Liver (tissue), 9 donors: ENCODE measurements around the gene WNT5A. TPM values are rescaled to one million over a fixed set of nuclear protein-coding genes. Genes with fewer than 3 reads are reported as not detected.
"Not testable (repeated sequence)": the region's sequence is repeated elsewhere in the genome, so short reads cannot be mapped to it uniquely, and the experiment has no call there.

ENCODE experiments used
- DNase-seq: peaks from one replicate; pipeline ENCODE4 v3.0.0-alpha.2; 2017; ENCODE audit warnings: low spot score
- H3K27ac ChIP-seq, 2 donors: one replicate each; pipeline ENCODE4 v1.7.0; 2013; ENCODE audit warnings: inconsistent platforms in 2 of 2, low read length in 2 of 2, control low read depth in 1 of 2, low read depth in 1 of 2, mild to moderate bottlenecking in 1 of 2
- H3K27me3 ChIP-seq, 4 donors: one replicate each; pipeline versions ENCODE4 v1.6.1 to v1.7.0; 2013; ENCODE audit warnings: low read length in 3 of 4, inconsistent platforms in 1 of 4, mild to moderate bottlenecking in 1 of 4, moderate library complexity in 1 of 4; ENCODE audit not compliant: control insufficient read depth in 4 of 4, insufficient read depth in 4 of 4
- H3K36me3 ChIP-seq, 4 donors: one replicate each; pipeline versions ENCODE4 v1.6.1 to v1.7.0; 2013; ENCODE audit warnings: low read length in 3 of 4, mild to moderate bottlenecking in 3 of 4, low read depth in 1 of 4, moderate library complexity in 1 of 4; ENCODE audit not compliant: control insufficient read depth in 4 of 4, insufficient read depth in 3 of 4
- H3K4me1 ChIP-seq, 4 donors: one replicate each; pipeline versions ENCODE4 v1.6.1 to v1.7.0; 2013; ENCODE audit warnings: low read length in 3 of 4, mild to moderate bottlenecking in 3 of 4, moderate library complexity in 1 of 4; ENCODE audit not compliant: control insufficient read depth in 4 of 4, insufficient read depth in 4 of 4
- H3K4me3 ChIP-seq, 3 donors: one replicate each; pipeline versions ENCODE4 v1.6.1 to v1.7.0; 2013; ENCODE audit warnings: low read length in 3 of 3, control low read depth in 1 of 3, low read depth in 1 of 3, mild to moderate bottlenecking in 1 of 3
- H3K9ac ChIP-seq, 2 donors: one replicate each; pipeline ENCODE4 v1.7.0; 2013; ENCODE audit warnings: low read length in 2 of 2, mild to moderate bottlenecking in 2 of 2, moderate library complexity in 2 of 2, control low read depth in 1 of 2, low read depth in 1 of 2
- H3K9me3 ChIP-seq, 4 donors: one replicate each; pipeline versions ENCODE4 v1.6.1 to v1.7.0; 2013; ENCODE audit warnings: low read length in 3 of 4; ENCODE audit not compliant: control insufficient read depth in 4 of 4
- ATF3 ChIP-seq: IDR thresholded peaks from 2 replicates; pipeline ENCODE4 v1.6.1; 2016; ENCODE audit warnings: antibody characterized with exemption
- CTCF ChIP-seq: fragments of 150-350 bp; IDR thresholded peaks from 2 replicates; pipeline ENCODE4 v1.5.1; 2017; ENCODE audit warnings: improper control_type of control experiment, low read depth, low read length; ENCODE audit not compliant: missing input control
- EGR1 ChIP-seq, 2 donors: IDR thresholded peaks; 2 replicates each; pipeline ENCODE4 v1.6.1; 2016 to 2018; ENCODE audit warnings: antibody characterized with exemption in 2 of 2, low read depth in 2 of 2
- FOXA1 ChIP-seq: IDR thresholded peaks from 2 replicates; pipeline ENCODE4 v1.6.1; 2016; ENCODE audit warnings: antibody characterized with exemption
- FOXA2 ChIP-seq: IDR thresholded peaks from 2 replicates; pipeline ENCODE4 v1.6.1; 2016; ENCODE audit warnings: antibody characterized with exemption
- GABPA ChIP-seq, 2 donors: IDR thresholded peaks in 1 of 2; conservative IDR thresholded peaks in 1 of 2; 2 replicates each; pipeline ENCODE4 v1.6.1; 2016; ENCODE audit warnings: antibody characterized with exemption in 2 of 2, mild to moderate bottlenecking in 1 of 2, moderate library complexity in 1 of 2
- HNF4A ChIP-seq, 2 donors: conservative IDR thresholded peaks; 2 replicates each; pipeline ENCODE4 v1.6.1; 2016; ENCODE audit warnings: antibody characterized with exemption in 2 of 2, mild to moderate bottlenecking in 2 of 2
- HNF4G ChIP-seq: IDR thresholded peaks from 2 replicates; pipeline ENCODE4 v1.6.1; 2016; ENCODE audit warnings: antibody characterized with exemption
- JUND ChIP-seq, 2 donors: IDR thresholded peaks; 2 replicates each; pipeline ENCODE4 v1.6.1; 2016; ENCODE audit warnings: antibody characterized with exemption in 2 of 2
- MAX ChIP-seq: IDR thresholded peaks from 2 replicates; pipeline ENCODE4 v1.6.1; 2016; ENCODE audit warnings: antibody characterized with exemption
- NR2F2 ChIP-seq: IDR thresholded peaks from 2 replicates; pipeline ENCODE4 v1.6.1; 2016; ENCODE audit warnings: antibody characterized with exemption
- RAD21 ChIP-seq, 2 donors: IDR thresholded peaks; 2 replicates each; pipeline ENCODE4 v1.6.1; 2016; ENCODE audit warnings: antibody characterized with exemption in 2 of 2, mild to moderate bottlenecking in 2 of 2
- REST ChIP-seq: IDR thresholded peaks from 2 replicates; pipeline ENCODE4 v1.6.1; 2016; ENCODE audit warnings: antibody characterized with exemption, mild to moderate bottlenecking
- RXRA ChIP-seq, 2 donors: IDR thresholded peaks; 2 replicates each; pipeline ENCODE4 v1.6.1; 2017 to 2018; ENCODE audit warnings: antibody characterized with exemption in 2 of 2, mild to moderate bottlenecking in 1 of 2
- SP1 ChIP-seq: IDR thresholded peaks from 2 replicates; pipeline ENCODE4 v1.6.1; 2018; ENCODE audit warnings: antibody characterized with exemption, mild to moderate bottlenecking
- TAF1 ChIP-seq: conservative IDR thresholded peaks from 2 replicates; pipeline ENCODE4 v1.6.1; 2016; ENCODE audit warnings: antibody characterized with exemption, mild to moderate bottlenecking
- YY1 ChIP-seq: IDR thresholded peaks from 2 replicates; pipeline ENCODE4 v1.6.1; 2016; ENCODE audit warnings: antibody characterized with exemption, mild to moderate bottlenecking
- ZBTB33 ChIP-seq: IDR thresholded peaks from 2 replicates; pipeline ENCODE4 v1.6.1; 2016; ENCODE audit warnings: antibody characterized with exemption
- WGBS: extraction: QIAGEN DNeasy Blood & Tissue Kit; methylation state at CpG from one replicate; pipeline ENCODE4 v1.1.7; 2013; 5-methylcytosine and 5-hydroxymethylcytosine counted together
- polyA plus RNA-seq, 2 donors: library from polyadenylated mRNA; stranded (reverse) in 1 of 2; unstranded in 1 of 2; fragments of 200-250 nt in 1 of 2; fragments of >200 nt in 1 of 2; fragmentation: Nextera tagmentation in 1 of 2; extraction: Ambion mirVana in 1 of 2; gene quantifications; one replicate each; pipeline versions ENCODE4 v1.2.1 to v1.2.3, GENCODE V29; 2013 to 2015
- total RNA-seq, 2 donors: library from RNA; depleted of rRNA; stranded (reverse); fragments of >200 nt; gene quantifications; one replicate each; pipeline ENCODE4 v1.2.3, GENCODE V29; 2014
- donor health status: healthy.
- donor health status: healthy.
- donor health status: healthy.
- donor health status: healthy.
- donor health status: healthy.

The WNT5A gene
- total and polyA plus RNA-seq, 4 donors, result 0.18 to 1.3 (median 0.66) TPM

- H3K4me1 ChIP-seq, result peaks cover 0 to 7% (median 0%) of the 10 kb centered on the region in 4 donors
- no peak for TF ChIP-seq FOXA2
- no peak for TF ChIP-seq HNF4G
- TF ChIP-seq ATF3, result no peak
- no peak for TF ChIP-seq GABPA (IDR thresholded peaks at IDR 0.05 in 1 of 2, conservative IDR thresholded peaks at IDR 0.05 in 1 of 2)
- no peak for TF ChIP-seq CTCF
- no peak for TF ChIP-seq YY1
- no peak for TF ChIP-seq ZBTB33
- no peak for TF ChIP-seq HNF4A (conservative IDR thresholded peaks at IDR 0.05)
- TF ChIP-seq FOXA1, result no peak
- TF ChIP-seq MAX, result no peak
- TF ChIP-seq RXRA (IDR thresholded peaks at IDR 0.05), result no peak
- no peak for TF ChIP-seq NR2F2
- TF ChIP-seq TAF1, result no peak
- no peak for TF ChIP-seq SP1
- TF ChIP-seq JUND (IDR thresholded peaks at IDR 0.05), result no peak
- no peak for TF ChIP-seq EGR1 (IDR thresholded peaks at IDR 0.05; ENCODE audit: low read depth in 2 of 2)
- TF ChIP-seq REST, result no peak
- no peaks in the 10 kb centered on the region for H3K27me3 ChIP-seq
- DNase-seq, result no peak
- no peak overlapping the region for H3K9ac ChIP-seq
- no peak overlapping the region for H3K27ac ChIP-seq
- H3K4me3 ChIP-seq, result no peak overlapping the region
- H3K9me3 ChIP-seq, result no peaks in the 10 kb centered on the region
- 46% methylated on average over 4 of the region's 4 CpGs for WGBS
- H3K36me3 ChIP-seq, result no peaks in the 10 kb centered on the region
Observed at GRCh38 chr3:55505776-55506175, 18.7 kb upstream of the WNT5A start.

GRCh38 chr3:55505102-55505501 lies 18.0 kb upstream of the WNT5A start:
- 63% methylated on average over 6 of the region's 6 CpGs for WGBS
- H3K27me3 ChIP-seq, H3K36me3 ChIP-seq, H3K4me1 ChIP-seq, H3K4me3 ChIP-seq, H3K9ac ChIP-seq, DNase-seq, H3K27ac ChIP-seq, H3K9me3 ChIP-seq: not testable (repeated sequence)
- peak; percentile 84 for TF ChIP-seq ZBTB33
- peak; percentile 76 to 79 for TF ChIP-seq RAD21 (IDR thresholded peaks at IDR 0.05)
- TF ChIP-seq CTCF, result peak; percentile 27
